Islet of Langerhans (tissue), 1 donor: ENCODE measurements around the gene NFATC4.
A peak's percentile ranks its signal among the peaks of the same experiment; 100 is the strongest.
"Not testable (repeated sequence)": the region's sequence is repeated elsewhere in the genome, so short reads cannot be mapped to it uniquely, and the experiment has no call there.

Experiments used
- FAIRE-seq: peaks from one replicate; lab custom pipeline; 2011; peaks lifted over from hg19 to GRCh38; lab: Jason Lieb, UNC

The NFATC4 gene

DNA sequence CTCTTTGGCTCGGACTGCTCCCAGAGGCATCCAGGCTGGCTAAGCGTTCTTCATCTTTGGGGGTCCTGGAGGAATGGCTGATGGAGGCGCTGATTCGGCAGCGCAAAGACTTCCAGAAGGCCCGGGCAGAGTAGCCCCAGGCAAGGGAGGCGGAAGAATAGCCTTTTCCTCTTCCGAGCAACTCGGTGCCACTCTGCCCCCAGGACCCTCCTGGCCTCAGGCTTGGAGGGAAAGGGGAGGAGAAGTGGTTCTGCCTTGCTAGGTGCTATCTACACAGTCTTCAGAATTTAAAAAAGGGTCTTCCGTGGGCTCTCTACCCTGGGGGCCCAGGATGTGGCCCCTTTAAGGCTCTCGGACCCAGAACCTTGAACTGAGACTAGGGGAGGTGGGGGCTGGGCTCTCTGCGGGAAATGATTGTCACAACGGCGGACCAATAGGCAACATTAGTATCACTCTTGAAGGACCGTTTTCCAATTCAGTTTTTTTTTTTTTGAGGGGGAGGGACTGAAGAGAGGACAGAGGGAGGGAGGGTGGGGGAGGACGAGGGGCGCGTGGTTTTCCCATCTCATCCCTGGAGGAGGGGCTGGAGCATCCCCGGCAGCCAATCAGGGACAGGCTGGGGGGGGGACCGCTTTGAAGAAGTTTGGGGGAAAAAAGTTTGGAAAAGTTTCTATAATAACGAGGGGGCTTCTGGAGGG lies at the start of gene NFATC4:
Gene NFATC4 (plus strand): TSS at position 671 of the 698 bp plus-strand sequence. CDS start 157 bp downstream, outside the sequence.
- no peak for FAIRE-seq

DNA sequence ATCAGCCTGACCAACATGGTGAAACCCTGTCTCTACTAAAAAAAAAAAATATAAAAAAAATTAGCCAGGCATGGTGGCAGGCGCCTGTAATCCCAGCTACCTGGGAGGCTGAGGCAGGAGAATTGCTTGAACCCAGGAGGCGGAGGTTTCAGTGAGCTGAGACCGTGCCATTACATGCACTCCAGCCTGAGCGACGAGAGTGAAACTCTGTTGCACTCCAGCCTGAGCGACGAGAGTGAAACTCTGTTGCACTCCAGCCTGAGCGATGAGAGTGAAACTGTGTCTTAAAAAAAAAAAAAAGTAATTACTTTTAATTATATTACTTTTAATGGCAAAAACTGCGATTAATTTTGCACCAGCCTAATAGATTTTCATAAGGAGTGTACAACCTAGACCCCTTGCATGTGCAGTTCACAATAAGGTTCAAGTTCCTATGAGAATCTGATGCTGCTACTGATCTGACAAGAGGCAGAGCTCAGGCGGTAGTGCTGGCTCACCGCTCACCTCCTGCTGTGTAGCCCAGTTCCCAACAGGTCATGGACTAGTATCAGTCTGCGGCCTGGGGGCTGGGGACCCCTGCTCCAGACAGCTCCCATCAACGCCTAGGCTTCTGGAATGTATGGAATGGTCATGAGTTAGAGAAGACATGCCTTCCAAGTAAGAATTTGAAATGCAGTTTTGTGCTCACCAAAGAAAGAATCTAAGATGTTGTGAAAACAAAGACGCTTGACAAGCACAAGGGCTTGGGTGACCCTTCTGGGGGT lies 46.6 kb upstream of the NFATC4 start:
- FAIRE-seq = no peak

DNA sequence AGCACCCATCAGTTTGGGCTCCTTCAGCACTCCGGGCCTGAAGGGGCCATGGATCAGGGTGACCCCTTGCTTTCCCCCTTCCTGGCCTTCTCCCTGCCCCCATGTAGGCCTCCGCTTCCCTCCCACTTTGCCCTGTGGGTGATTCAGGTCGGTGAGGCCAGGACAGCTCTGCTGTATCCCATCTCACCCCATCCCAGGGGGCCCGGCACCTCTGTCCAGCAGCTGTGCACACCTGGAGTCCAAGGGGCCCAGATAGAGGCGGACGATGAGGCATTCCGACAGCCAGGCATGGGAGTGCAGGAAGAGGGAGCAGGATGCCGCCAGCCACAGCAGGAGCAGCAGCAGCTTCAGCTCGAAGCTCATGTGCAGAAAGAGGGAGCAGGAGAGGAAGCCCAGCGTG lies 45.3 kb upstream of the NFATC4 start:
- FAIRE-seq = no peak

DNA sequence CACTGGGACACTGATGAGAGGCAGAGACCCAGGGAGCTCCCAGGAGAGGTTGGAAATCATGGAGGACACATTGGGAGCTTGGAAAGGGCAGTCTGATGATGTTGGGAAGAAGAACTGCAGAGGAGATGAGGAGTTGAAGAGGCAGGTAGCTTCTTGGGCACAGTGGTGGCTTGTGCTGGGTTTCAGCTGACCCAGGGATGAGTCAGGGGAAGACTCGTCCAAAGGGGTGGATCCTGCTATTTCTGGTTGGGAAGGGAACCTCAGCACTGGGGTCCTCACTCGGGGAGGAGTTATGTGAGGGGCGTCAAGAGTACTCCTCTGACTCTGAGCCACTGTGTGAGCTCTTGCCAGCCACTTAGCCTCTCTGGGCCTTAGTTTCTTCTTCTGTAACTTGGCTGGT lies 44.6 kb upstream of the NFATC4 start:
- FAIRE-seq = no peak

DNA sequence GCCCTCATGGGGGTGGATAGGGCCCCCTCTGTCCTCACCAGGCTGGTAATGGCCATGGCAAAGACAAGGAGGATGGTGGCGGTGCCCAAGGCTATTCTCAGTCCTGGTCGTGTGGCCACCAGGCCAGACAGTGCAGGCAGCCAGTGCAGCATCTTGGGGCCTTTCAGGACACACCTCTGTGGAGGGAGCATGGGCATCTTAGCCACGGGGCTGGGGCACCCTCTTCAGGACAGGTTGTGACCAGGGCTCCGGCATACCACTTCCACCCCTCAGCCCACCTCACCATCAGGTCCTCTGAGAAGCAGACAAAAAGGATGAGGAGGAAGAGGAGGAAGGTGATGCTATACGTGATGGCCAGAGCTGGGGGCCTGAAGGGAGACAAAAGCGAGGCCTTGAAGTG lies 44.0 kb upstream of the NFATC4 start:
- FAIRE-seq = no peak

DNA sequence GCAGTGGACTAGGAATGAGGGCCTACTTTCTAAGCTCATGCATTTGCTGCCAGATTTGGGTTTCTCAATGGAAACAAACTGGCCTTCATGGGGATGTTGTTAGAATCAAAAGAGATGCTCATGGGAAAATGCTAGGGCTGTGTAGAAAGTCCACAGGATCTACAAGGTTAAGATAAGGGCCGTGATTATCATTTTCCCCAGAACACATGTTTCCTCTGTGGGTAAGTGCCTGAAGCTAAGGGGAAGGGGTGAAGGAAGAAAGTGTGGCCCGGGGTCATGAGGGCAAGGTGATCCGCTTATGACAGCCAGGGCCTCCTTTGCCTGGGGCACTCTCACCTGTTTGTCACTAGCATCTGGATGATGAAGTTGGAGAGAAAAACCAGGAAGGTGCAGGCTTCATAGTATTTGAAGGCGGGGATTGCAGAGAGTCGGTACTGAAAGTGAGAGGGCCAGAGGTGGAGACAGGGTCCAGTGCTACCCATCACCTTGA lies 42.9 kb upstream of the NFATC4 start:
- no peak for FAIRE-seq

DNA sequence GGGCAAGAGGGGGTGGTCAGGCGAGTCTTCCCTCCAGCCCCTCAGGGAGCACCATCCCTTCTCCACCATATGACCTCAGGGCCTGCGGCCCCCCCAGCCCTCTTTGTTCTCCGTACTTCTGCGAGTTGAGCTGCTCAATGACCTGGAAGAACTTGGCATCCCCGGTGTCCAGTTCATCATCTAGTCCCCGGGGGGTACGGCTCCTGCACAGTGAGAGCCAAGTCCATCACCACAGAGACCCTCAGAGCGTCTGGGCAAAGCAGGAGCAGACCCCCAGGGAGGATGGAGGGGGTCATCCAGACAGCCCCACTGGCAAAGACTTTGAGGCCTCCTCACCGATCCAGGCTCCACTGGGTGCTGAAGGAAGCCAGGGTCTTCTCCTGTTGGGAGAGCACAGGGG lies 42.0 kb upstream of the NFATC4 start:
- FAIRE-seq = no peak

DNA sequence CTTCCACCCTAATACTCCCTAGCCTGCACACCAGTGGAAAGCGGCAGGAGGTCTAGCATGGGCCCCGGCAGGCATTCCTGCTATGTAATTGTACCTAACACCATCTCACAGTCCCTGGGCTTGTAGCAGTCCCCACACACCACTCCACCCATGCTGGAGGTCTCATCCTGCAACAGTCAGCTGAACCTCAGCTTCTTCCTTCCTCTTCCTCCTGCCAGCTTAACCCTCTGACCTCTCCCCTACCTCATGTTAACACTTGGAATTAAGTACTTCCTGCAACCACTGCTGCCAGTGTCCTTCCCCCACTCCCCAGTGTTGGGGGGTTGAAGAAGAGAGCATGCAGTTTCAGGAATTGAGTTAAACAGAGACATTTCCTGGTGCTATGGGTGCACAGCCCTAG lies 40.7 kb upstream of the NFATC4 start:
- no peak for FAIRE-seq

DNA sequence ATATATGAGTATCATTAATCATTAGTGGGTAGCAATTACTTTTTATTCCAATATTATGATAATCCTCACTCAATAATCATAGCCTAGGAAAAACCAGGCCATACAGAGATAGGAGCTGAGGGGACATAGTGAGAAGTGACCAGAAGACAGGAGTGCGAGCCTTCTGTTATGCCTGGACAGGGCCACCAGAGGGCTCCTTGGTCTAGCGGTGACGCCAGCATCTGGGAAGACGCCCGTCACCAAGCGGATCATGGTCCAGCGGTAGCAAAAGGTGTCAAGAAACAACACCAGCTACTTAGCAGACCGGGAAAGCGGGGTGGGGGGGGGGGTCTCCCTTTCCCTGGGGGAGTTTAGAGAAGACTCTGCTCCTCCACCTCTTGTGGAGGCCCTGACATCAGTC lies 40.1 kb upstream of the NFATC4 start:
- not testable (repeated sequence) for FAIRE-seq

DNA sequence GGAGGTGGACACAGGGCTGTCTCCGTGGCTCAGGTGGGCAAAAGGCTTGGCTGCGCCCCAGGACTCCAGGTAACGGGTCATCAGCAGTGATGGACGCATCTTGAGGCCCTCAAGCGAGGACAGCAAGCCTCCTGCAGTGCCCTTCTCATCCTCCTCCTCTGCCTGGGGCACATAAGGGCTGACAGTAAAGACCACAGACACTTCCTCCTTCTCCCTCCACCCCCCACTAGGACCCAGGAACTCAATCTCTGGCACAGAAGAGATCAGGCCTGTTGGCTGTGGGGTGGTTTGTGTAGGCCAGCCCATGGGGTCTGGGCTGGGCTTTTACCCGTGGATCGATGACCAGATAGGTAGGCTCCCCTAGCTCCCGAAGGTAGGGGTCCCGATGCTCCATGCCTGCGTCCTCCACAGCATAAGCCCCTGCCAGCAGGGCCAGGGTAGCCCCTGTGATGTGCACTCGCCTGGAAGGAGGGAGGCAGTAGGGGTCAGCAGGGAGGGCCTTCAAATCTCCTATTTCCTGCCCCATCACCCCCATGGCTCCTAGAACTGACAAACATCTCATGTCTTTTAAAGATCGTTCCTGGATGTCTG lies 38.8 kb upstream of the NFATC4 start:
- no peak for FAIRE-seq

DNA sequence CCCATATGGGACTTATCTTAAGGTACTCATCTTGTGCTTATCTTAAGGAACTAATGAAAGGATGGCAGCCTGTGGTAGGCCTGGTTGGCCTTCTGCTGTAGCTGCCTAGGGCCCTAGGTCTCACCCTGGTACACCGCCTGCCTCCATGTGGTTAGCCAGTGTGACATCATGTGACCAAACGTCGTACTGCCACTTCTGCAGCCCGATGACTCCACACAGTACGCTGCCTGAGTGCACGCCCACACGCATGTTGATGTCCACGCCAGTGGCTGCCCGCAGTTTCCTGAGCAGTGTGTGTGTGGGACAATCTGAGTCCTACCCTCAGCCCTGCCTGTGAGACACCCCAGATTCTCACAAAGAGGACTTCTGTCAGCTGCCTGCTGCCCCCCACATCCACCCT lies 38.2 kb upstream of the NFATC4 start:
- FAIRE-seq = no peak

DNA sequence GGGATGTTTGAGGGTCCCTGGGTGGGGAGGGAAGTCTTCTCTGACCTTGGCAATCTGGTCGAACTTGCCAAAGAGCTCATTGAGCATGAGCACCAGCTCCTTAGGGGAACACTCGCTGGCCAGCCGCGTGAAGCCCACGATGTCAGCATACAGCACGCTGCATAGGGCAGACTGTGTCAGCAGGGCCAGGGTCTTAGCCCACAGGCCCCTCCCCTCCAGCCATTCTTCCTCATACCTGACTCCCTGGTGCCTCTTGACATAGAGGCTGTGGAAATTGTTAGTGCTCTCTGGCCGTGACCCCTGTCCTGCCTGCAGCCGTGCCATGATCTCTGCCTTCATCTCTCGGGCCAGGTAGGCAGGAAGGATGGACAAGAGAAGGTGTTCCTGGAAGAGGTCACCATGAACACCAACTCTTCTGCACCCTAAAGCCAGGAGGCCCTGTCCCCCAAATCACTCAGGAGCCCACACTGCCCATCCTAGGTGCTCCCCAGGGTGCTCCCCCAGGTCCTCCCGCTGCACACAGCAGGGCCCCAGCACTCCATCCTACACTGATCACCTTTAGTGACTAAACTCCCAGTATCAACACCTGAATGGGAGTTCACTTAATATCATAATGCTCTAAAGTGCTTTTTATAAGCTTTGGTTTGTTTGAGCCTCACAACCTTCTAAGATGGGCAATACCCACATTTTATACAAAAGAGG lies 36.9 kb upstream of the NFATC4 start:
- FAIRE-seq = no peak

DNA sequence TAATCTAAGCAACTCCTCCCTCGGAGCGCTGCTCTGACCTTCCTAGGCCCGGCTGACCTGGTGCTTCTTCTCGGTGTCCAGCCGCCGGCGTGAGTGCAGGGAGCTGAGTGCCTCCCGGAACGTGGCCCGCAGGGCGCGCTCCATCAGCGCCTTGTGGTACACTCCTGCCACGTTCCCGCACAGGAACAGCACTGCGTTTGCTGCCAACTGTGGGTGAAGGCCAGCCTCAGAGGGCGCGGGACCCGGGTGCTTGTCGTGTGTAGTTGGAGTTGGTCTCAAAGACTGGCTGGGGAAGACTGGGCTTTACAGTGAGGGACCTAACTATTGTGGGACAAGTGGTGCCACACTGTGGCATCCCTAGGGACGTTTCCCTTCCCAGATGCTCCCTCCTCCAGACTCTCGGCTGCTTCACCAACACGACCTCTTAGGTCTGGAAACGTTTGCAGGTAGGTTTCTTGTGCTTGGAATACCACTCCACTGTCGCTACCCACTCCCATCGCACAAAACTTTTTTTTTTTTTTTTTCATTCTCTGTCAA lies 36.2 kb upstream of the NFATC4 start:
- FAIRE-seq = no peak

DNA sequence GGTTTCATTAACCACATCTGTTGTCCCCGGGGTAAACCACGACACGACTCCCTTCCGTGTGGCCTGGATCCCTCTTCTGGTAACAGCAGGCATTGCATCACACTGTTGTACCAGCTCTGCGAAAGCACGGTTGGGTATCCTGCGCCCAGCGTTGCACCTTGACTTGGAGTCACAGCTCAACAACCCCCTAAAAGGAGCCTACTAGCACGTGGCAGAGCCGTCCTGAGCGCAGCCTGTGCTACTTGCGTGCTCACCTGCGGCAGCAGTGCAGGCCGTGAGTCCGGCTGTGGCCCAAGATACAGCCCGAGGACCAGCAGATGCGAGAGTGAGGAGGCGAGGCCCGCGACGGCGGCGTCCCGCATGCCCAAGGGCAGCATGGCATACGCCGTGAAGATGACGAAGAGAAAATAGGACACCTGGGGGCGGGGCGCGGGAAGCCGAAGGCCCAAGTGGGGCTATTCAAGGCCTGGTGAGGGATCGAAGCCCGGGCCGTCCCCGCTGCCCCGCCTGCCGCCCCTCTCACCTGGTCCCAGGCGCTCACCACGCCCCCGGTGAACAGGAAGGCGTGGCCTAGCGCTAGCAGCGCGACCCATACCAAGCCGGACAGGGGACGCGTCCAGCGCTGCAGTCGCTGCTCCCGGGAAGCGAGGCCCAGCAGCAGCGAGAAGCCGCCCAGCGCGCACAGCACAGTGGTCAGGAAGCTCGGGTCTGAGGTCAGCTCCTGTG lies 35.6 kb upstream of the NFATC4 start:
- peak; percentile 21 for FAIRE-seq

DNA sequence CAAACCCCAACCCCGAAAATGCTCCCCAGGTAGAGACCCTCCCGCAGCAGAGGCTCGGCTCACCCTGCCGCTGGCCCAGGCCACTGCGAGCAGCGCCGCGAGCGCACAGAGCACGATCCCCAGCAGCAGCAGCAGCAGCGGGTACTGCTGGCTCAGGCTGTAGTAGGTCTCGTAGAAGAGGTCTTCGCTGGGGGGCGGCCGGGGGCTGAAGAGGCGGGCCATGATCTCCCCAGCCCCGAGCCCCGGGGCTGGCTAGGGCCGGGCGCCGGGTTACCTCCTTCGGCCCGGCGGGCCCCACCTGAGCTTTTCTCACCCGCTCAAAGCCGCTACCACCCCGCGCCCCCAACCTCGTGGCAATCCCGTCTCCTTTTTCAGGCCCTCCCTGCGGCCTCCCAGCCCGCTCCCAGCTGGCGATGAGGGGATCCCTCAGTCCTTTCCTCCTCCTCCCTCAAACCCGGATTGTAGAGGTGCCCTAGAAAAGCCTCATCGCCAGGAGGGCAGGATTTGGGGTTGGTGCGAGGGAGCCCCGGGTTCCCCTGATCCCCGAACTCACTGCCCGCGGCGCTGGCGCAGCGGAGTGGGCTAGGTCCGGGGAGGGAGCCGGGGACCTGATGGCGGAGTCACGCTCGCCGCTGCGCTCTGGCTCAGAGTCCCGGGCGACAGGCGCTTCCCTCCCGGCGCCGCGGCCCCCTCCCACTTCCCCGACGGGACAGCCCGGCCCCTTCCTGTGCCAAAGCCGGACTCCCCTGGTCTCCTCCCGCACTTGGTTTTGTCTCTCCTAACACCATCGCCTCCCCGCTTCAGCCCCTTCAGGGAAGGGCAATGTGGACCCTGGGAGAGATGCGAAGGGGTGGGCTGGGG lies 33.3 kb upstream of the NFATC4 start, which contains the start of gene ADCY4:
Gene ADCY4 (minus strand): TSS at position 641 of the 861 bp plus-strand sequence. CDS start 419 bp downstream, at position 222.
- no peak for FAIRE-seq

DNA sequence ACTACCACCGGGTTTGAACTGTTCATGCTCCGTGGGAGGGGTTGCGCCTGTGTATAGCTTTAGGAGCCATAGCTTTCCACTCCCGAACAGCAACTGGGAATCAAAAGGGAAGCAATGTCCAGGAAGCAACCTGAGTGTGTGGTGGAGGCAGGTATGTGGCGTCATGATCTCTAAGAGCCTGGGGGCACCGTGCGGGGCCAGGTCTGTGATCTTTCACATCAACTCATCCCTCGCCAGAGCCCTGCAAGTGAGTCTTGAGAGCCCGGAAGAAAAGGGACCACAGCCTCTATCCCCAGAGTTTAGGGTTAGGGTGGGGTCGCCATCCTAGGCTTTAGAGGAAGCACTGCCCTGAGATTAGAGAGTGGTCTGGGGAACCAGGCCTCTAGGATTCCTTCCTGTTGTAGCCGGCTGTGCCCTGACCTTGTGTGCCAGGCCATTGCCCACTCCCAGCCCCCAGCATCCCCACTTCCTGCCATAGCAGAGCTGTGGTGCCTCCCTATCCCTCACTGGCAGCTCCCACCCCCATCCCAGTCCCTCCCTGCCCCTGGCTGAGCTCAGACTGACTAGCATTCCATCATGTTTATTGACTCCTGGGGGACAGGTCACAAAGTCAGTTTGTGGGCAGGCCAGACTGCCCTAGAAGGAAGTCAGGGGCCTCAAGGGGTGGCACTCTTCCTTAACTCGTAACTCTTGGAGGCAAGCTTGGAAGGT lies 32.4 kb upstream of the NFATC4 start:
- no peak for FAIRE-seq

DNA sequence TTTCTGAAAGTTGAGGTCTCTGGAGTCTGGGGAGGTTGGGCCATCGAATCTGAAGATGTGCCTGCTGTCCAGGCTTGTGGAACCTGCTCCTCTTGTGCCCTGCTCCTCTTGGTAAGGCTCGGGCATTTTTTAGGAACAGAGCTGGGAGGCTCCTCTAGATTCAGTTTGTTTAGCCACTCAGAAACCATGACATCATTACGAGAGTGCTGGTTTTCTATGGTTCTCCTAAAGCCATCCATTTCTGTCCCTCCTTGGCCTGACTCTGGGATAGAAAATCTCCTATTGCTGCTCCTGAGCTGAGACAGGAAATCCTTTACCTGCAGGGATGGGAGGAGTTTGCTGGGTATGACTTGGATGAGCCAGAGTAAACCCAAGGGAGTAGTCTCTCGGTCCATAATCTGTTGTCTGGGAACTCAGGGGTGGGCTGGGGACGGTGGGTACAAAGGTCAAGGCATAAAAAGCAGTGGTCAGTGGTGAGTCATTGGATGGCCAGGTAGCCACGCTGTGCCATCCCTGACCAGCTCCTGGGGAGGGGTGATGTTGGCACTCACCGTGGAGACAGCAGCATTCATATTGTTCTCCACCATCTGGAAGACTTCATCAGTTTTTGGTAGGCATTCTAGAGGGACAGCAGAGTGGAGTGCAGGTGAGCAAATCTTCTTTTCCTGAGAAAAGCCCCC lies 30.7 kb upstream of the NFATC4 start:
- FAIRE-seq = no peak

DNA sequence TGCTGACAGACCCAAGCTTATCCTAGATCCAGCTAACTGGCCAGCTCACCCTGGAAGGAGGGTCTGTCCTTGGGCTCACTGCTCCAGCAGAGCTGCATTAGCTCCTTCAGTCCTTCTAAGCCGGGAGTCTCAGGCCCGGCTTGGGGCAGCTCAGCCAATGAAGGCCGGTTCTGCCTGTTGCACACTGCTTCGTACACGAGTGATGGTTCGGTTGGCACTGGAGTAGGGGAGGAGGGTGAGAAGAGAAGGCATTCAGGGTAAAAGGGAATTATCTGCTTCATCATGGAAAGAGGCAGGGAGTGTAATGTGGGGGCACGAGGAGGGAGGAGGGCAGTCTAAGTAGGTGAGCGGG lies 30.2 kb upstream of the NFATC4 start:
- FAIRE-seq = no peak

DNA sequence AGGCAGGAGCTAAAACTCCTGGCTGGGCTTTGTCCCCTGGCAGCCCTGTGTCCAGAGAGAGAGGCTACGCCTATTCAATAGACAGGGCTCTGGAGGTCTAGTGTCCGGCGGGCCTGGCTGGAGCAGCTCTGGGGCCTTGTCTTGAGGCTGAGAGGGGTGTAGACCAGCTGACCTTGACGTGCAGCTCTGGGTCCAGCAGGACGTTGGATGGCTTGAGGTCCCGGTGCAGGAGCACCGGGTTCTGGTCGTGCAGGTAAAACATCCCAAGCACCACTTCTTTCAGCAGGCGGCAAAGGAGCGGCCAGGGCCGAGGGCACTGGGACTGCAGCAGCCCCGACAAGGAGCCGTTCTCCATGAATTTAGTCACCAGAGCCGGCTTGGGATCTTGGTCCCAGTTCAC lies 29.1 kb upstream of the NFATC4 start:
- no peak for FAIRE-seq
